NCI-H1436 treated with DMSO at 0.1 percent for 48 hours (cell line): Measurements from ENCODE around the gene SLX4.

ENCODE experiments used
- DNase-seq: peaks from one replicate; lab custom pipeline; 2025; lab: John Stamatoyannopoulos, UW

Gene SLX4

DNA sequence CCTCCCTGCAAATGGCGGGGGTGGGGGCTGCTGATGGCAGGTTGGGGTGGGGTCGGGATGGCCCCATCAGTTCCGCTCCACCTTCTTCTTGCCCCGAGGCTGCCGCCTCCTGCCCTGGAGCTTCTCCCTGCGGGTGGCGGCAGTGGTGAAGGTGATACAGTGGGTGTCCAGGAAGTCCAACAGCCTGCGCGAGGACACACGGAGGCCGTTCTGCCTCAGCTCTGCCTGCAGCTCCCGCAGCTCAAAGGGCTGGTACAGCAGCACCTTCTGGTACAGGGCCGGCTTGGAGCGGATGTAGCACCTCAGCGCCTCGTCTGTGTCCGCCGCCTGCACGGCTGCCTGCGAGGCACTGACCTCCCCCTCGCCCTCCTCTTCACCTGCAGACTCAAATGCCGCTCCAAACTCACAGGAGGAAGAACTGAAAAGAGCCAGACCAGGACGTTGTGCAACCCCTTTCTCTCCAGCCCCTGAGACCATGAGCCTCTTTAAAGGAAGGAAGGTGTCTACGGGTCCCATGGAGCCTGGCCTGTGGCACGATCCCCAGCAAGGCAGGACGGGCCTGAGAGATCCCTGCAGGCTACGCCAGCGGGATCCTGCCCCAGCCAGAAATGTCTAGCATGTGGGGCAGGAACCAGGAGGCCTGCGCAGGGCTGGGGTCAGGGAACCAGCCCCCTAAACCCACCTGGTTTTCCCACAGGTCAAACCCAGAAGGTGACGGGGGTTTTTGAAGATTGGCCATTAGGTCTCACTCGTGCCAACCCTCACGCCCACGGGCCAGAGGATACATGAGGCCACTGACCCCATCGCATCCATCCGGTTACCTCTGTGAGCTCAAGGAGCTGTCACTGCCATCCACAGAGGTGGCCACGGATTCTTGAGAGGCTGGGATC, 28.9 kb downstream of the SLX4 start:
- no peak for DNase-seq

DNA sequence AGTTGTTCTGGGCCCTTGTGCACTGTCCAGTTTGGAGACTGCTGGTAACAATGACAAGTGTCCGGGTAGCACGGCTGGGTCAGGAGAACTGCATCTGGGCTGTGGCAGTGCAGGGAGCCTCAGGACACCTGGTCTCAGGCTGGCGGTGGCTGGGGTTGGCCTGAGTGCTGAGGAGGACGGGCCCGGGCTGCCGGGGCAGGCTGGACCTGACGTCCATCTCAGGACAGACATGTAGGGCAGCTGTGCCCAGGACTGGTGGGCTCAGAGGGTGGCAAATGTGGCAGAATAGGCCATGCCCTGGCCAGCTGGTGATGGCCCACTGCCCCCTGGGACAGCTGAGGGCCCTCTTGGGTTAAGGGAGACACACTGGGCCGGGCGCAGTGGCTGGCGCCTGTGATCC, 30.0 kb downstream of the SLX4 start:
- DNase-seq: no peak

DNA sequence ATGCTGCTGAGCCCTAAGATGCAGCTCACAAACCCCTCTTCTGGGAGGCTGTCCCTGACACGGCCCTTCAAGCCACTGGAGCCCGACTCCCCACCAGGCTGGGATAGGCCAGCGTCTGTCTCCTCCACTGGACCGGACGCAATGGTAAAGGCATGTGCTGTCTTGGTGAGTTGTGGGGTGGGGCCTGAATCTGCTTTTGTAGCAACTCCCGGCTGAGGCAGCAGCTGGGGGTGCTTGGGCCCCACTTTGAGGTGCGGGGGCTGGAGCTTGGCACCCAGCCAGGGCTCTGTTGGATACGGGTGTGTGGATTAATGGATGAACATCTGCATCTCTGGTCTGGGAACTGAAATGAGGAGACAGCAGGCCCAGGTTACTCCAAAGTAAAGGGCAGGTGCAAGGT, 30.7 kb downstream of the SLX4 start:
- no peak for DNase-seq

DNA sequence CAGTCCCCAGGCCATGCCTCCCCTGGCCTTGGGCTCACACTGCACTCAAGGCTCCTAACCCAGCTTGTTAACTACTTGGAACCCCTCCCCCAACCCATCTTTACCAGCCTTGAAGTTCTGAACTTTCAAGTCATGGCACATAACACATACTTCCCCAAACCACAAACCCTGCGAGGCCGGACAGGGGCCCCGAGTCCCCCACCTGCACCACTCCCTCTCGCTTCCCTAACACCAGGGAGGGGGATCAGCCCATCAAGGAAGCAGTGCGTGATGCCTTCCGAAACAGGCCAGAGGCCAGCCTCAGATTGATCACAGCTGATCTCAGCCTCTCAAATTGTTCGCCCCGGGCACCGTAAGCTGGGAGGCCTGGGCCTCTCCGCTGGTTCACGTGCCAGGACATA, 31.2 kb downstream of the SLX4 start:
- DNase-seq: no peak

DNA sequence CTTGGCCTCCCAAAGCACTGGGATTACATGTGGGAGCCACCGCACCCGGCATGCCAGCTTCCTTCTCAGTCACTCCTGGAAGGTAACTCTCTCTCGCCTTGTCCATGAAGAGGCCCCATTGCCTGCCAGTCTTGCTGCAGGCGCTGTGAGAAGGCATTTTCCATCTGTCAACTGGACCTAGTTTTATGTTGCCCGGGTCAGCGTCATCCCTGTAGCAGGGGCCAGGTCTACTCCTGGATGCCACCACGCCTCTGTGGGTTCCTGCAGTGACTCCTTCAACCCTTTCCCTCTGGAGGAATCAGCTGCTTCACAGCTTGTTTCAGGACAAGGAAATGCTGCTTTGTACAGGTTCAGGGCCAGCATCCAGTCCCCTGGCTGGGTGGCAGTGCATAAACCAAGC, 31.6 kb downstream of the SLX4 start:
- no peak for DNase-seq

DNA sequence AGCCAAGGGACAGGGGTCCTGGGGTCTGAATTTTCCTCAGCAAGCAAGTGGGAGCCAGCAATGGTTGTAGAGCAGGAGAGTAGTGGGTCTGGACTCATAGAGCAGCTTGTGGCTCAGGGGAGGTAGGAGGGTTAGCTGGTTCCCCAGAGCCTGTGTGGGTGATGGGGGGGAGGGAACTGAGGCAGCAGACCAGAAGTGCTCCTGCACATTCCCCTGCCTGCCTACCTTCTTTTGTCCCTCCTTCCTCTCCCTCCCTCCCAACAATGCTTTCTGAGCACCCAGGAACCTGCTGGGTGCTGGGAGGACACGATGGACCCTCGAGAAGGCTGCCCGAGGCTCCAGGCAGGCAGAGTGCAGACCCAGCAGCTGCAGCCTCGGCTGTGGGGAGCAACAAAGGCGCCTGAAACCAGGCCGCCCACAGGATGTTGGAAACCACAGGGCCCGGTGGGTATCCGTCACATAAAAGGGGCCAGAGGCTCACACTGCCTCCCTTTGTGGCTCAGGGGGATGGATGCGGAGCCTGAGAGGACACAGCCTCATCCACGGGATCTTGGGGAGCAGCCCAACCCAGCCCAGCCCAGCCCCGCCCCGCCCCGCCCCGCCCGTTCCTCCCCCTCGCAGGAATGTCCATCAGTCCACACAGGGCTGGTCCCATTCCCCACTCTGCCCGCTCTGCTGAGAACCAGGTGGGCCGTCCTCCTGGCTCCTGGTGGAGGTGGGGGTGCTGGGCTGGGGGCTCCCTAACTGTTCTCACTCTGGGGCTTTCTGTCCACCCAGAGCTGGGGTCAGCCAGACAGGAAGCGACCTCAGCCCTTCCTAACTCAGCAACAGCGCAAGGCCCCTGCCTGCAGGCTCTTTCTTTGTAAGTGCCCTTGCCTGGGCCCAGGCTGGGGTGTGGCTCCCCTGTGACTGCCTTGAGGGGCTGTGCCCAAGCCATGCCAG, 32.5 kb downstream of the SLX4 start:
- no peak for DNase-seq

DNA sequence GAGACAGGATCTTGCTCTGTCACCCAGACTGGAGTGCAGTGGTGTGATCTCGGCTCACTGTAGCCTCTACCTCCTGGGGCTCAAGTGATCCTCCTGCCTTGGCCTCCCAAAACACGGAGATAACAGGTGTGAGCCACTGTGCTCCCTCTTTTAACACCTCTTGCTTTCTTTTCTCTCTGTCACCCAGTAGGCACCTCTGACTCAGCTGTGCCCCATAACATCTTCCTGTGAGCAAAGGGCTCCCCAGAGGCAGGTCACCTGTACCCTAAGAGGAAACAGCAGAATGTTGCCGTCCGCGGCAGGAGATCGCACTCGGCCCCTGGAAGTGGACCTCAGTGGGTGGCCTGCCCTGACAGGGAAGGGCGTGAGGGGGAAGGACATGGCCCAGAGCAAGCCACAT, 33.3 kb downstream of the SLX4 start:
- no peak for DNase-seq

DNA sequence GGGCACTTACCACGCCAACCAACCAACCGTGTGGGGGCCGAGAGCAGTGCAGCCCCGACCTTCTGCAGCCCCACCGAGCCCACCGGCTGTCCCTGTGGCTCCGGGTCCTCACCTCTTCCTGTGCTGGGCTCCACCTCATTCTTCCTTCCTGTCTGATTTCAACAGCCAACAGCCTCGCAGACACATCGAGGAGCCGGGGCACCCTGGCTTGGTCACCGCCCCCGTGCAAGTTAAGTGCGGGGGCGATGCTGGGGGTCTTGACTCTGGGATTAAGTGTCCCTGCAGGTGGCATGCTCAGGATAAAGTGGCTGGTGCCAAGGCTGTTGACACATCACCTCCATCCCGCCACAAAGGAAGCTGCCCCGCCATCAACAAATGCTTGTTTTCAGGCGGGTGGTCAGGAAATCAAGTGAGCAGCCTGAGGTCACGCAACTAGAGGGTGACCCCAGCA, 34.1 kb downstream of the SLX4 start, which contains the start of gene NLRC3:
Gene NLRC3 (minus strand): TSS at position 102 of the 451 bp plus-strand sequence. CDS start 12,367 bp downstream, outside the sequence.
- no peak for DNase-seq

DNA sequence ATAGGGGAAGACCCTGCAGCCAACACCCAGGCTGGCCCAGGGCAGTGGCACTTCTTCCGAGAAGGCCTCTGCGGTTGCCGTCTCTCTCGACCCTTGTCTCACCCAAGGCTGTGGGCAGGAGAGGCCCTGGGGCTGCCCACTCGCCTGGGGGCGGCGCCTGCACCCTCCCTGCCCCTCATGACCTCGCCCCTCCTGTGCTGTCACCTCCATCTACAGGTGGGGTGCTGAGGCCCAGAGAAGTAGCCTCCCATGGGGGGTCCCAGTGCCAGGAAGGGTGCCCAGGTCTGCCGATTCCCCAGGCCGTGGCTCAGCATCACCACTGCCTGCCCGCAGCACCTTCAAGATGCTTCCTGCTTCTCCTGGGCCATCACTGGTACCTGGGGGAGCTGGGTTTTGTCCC, 35.2 kb downstream of the SLX4 start:
- DNase-seq: no peak

DNA sequence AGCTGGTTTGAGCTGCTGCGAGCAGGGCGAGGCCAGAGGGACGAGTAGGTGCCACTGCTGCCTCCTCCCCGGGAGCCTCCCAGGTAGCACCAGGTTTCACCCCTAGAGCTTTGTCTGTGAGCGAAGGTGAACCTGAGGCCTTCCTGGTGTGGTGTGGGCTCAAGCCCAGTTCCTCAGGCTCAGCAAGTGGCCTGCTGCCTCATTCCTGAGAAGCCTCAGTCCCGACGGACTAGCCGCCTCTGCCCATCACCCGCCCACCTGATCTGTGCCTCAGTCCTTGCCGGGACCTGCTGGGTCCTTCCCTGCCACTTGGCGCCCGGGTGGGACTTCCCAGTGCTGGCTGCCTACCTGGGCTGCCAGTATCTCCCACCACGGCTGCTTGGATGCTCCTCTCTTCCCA, 35.9 kb downstream of the SLX4 start:
- no peak for DNase-seq

DNA sequence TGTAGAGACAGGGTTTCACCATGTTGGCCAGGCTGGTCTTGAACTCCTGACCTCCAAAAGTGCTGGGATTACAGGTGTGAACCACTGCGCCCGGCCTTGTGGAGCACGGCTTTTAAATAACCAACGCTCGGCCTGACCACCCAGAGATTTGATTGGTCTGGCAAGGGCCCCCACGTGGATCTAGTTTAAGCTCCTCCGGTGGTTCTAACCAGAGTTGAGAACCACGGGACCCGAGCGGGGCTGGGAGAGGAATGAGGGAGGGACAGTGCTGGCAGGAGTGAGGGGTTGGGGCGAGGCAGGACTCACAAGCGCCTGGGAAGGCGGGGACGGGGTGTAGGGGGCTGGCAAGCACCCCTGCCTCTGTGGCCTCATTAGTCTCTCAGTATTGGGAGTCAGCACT, 37.2 kb downstream of the SLX4 start:
- no peak for DNase-seq

DNA sequence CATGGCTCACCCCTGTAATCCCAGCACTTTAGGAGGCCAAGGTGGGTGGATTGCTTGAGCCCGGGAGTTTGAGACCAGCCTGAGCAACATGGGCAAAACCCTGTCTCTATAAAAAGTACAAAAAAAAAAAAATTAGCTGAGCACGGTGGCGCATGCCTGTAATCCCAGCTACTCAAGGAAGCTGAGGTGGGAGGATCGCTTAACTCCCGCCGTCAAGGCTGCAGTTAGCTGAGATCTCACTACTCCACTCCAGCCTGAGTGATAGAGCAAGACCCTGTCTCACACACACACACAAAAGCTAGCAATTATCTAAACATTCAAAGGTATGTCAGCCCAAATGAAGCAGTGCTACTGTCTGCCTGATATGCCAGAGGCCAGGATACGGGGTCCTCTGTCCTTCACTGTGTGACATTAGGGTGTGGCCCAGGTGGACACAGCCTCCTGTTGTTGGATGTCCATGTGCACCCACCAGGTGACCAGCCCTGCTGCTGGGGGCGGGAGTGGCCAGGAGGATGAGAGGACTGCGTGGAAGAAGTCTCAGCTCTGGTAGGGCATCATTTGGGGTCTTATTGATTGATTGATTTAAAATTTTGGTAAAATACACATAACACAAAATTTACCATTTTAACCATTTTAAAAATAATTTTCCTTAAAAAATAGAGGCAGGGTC, 38.1 kb downstream of the SLX4 start:
- no peak for DNase-seq

DNA sequence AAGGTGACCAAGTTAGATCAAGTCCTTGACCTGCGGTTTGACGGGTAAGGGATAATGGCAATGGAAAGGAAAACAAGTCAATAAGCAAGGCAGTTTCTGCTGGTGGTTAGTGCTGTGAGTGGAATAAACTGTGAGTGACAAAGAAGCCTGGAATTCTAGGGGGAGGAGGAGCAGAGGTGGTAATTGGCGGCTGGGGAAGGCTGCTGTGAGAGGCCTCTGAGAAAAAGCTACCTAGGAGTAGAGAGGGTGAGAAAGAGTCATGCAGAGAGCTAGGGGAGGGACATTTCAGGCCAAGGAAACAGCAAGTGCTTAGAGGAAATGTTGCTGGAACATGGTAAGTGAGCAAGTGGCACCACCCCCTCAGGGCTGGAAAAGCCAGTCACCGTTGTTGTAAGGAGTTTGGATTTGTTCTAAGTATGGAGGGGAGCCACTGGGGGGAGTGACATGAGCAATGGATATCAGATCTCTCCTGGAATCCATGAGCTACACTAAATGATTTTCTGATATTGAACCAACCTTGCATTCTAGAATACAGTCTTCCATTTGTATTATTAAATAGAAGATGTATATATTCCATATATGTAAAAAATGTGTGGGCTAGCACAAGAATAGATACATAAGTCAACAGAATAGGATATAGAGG, 40.9 kb downstream of the SLX4 start:
- DNase-seq: no peak

DNA sequence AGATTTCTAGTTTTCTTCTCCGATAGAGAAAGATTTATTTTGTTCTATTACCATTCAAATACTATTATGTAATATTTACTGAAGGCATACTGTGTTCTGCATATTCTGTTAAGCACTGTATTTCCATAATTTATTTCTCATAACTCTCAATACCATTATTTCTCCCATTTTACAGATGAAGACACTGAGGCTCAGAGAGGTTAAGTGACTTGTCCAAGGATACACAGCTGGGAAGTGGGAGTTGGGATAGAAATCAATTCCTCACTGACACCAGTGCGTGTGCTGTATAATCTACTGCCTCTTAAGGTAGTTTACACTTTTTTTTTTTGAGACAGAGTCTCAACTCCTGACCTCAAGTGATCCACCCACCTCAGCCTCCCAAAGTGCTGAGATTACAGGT, 41.6 kb downstream of the SLX4 start:
- DNase-seq: no peak

DNA sequence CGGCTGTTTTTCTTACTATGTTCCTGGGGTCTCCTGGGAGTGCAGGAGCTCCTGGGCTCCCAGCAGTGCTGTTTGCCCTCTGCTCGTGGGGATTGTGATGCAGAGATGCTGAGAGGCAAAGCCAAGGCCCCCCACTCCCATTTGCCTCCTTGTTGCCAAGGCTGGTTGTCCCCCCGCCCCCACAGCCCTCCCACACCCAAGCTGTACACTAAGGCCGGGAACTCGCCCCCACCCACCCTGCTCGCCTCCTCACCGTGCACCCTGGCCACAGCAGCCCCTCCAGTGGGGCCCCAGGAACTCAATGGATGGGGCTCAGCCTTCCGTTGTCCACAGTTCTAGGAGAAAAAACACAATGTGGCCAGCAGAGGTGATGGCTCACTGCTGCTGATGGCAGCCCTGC, 44.4 kb downstream of the SLX4 start:
- DNase-seq: no peak

DNA sequence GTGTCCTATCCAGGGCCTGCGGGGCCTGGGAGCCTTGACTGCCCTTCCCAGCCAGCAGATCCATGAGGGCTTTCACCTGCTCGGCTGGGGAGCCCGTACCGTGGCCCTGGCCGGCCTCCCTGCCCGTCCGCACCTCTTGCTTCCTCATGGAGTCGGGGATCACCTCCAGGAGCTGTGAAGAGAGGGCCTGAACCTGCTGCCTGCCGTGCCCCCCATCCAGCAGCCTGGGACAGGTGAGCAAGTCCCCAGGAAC, 46.6 kb downstream of the SLX4 start:
- DNase-seq: no peak

DNA sequence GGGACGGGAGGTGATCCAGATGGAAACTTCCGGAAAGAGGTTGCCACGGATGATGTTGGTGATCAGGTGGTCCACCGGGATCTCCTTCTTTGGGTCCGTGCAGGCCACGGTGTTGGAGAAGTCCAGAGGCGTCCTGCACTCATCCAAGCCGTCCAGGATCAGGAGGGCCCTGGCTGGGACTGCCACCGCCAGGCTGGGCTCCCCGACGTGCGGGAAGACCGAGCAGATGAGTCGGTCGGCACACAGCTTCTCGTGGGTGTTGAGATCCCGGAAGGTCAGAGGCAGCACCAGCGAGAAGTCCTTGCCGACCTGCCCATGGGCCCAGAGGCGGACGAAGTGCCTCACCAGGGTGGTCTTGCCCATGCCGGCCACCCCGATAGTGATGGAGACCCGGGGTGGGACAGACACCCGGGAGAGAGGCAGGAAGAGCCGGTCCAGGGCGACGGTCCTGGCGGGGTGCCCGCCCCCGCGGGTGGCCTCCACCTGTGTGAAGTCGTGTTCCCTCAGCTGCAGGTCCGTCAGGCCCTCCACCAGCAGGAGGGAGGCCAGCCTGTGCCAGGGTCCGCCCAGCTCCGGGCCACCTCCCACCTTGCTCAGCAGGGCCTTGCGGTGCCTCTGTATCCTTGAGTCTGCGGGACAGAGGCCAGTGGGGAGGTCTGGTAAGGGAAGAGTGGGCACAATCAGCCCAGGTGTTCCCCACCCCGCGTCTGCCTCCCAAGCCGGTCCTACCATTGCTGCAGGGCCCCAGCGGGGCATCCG, 47.1 kb downstream of the SLX4 start:
- no peak for DNase-seq

DNA sequence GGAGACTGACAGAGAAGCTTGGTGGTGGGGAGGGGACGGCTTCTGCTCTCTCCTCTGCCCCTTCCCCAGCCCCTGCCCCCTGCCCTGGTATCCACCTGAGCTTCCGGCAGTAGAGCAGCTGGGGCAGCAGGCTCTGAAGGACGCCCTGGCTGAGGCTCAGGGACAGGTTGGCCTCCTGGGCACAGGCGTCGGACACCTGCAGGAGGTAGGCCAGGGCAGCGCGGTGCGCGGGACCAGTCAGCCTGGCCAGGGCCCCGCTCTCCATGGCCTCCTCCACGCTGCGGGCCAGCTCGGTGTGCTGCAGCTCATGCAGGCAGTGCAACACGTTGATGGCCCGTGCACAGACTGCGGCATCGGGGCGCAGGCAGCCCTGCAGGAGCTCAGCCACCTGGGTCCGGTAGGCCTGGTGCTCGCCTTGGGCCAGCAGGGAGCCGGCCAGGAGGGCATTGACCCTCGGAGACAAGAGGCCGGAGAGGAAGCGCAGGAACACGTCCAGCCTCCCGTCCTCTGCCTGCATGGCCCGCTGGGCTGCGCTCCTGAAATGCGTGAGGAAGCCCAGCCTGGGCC, 48.4 kb downstream of the SLX4 start:
- DNase-seq: no peak

DNA sequence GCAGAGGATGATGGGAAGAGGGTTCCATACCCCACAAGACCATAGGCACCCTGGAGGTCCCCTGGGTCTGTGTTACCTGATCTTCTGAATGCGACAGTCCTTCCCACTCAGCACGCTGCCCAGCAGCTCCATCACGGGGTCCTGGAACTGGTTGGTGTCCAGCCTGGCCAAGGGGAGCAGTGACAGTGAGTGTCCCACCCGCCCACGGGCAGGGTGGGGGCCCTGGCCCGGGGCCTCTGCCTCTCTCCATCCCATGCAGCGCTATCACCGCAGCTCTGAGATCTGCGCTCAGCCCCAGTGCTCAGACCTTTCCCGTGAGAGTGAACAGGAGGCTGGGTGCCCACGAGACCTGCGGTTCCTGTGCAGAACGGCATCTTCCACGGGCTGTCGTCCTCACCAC, 49.8 kb downstream of the SLX4 start:
- no peak for DNase-seq

DNA sequence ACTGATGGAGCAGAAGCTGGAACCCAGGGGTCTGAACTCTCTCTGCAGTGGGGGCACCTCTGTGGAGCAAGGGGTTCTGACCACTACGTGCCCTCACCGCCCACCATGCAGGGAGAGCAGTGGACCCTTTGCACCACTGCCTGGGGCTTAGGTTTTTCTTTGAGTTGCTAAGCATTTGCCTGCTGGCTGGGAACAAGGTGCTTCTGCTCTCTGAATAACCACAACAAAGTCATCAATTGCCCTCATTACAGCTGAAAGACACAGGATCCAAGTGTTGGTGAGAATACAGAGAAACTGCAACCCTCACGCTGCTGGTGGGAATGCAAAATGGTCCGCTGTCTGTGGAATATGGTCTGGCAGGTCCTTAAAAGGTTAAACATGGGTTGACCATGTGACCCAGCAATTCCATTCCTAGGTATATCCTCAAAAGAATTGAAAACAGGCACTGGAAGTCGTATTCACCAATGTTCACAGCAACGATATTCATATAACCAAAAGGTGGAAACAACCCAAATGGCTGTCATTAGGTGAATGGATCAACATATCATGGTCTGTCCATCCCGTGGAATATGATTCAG, 57.0 kb downstream of the SLX4 start:
- DNase-seq: no peak
